Left cardiac atrium (tissue), 4 donors: ENCODE results near the gene PLPPR1. TPM values are rescaled to one million over a fixed set of nuclear protein-coding genes. Genes with fewer than 3 reads are reported as not detected.
A peak's percentile ranks its signal among the peaks of the same experiment; 100 is the strongest.
"Not testable (repeated sequence)": the region's sequence is repeated elsewhere in the genome, so short reads cannot be mapped to it uniquely, and the experiment has no call there.

Source experiments
- ATAC-seq, 2 donors: fragments of 200-7000 bp; cut with Tn5 transposase; one replicate each; pipeline ENCODE4 v1.9.1; 2020; ENCODE audit warnings: mild to moderate bottlenecking in 2 of 2, moderate library complexity in 2 of 2
- DNase-seq: peaks from one replicate; pipeline ENCODE4 v3.0.0-alpha.2; 2020
- intact Hi-C, 2 donors: fragments of 100-400 bp; cut with DNase I; formaldehyde crosslinking; loops; one replicate each; pipeline versions ENCODE4 v1.14.1 to v1.15.1; 2022 to 2023
- total RNA-seq, 2 donors: library from RNA; stranded (reverse); fragmentation: NEBNext Ultra II Directional; extraction: Animal tissue kit (Norgen Biotek cat#: 25700); gene quantifications; one replicate each; pipeline ENCODE4 v1.2.1, GENCODE V29; 2021
- donor health status: DM: no; HTN: yes; CAD: no.
- donor health status: DM: no; HTN: yes; CAD: no; lungs with severe emphysema.
- donor health status: DM: yes; HTN: yes; CAD: no.
- donor health status: Dilated cardiomyopathy.

The PLPPR1 gene
- total RNA-seq, 2 donors from 2014 or later = 0.18 TPM; not detected in 1

DNA sequence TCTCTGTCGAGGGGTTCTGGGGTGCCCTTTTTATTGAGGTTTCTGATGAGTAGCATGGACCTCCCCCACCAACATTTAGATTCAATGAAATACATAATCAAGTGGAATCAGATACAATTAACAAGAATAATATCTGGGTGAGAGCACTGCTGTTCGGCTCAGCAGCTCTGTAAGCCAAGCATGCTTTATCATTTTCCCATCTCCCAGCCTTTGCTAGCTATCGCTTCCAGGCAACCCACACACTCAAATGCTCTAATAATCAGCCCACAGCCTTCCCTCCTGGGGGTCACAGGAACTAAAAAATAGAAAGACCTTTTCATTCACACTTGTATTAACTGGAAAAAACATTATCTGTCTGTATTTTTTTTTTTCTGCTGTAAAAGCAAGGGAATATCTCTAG lies 8.9 kb downstream of the PLPPR1 start:
- ATAC-seq = no peak
- intact Hi-C loops = no loop called here
- DNase-seq = no peak

DNA sequence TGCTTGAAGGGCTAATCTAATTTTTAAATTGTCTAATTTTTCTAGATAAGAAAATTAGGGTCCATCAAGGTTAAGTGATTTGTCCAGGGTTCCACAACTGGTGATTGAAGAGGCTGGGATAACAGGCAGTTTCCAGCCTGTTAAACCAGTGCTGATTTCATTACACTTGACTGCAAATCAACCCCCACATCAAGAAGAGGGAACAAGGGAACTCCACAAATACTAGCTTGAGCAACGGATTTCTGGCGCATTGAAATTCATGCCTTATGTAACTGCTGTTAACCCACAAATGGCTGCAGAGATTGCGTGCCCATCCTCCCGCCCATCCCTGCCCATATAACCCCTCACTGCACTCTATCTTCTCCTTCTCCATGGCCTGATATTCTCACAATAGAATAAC lies 10.0 kb downstream of the PLPPR1 start:
- DNase-seq = no peak
- ATAC-seq = no peak
- intact Hi-C loops = no loop called here

DNA sequence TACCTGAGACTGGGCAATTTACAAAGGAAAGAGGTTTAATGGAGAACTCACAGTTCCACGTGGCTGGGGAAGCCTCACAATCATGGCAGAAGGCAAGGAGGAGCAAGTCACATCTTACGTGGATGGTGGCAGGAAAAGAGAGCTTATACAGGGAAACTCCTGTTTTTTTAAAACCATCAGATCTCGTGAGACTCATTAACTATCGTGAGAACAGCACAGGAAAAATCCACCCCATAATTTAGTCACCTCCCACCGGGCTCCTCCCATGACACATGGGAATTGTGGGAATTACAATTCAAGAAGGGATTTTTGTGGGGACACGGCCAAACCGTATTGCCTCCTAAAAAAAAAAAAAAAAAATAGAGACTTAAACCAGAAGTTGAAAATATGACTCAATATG lies 11.1 kb downstream of the PLPPR1 start:
- DNase-seq, intact Hi-C loops, ATAC-seq: not testable (repeated sequence)

DNA sequence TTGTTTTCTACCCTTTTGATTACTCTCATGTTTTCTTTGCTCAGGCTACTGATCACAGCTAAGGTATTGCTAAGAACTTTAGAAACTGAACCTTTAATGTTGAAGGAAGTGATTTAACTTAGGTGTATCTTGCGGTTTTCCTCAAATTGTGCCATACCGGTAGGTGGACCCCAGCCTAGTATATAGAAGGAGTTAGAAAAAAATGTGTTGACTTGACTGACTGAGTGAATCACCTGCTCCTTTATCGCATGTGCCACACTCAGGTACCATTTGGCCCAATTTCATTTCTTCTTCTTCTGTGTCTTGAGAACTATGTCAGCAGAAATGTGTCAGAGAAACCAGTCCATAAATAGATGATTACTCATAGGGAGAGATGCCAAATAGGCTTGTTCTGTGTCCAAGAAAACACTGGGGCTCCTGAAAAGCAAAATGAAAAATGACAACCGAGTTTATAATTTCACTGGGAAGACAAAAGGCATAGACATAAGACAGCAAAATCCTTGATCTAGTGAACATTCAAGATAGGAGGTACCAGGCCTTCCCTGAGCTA lies 19.4 kb downstream of the PLPPR1 start:
- no peak for DNase-seq
- intact Hi-C loops = no loop called here
- peak in 1 of 2 donors; percentile 43 for ATAC-seq

DNA sequence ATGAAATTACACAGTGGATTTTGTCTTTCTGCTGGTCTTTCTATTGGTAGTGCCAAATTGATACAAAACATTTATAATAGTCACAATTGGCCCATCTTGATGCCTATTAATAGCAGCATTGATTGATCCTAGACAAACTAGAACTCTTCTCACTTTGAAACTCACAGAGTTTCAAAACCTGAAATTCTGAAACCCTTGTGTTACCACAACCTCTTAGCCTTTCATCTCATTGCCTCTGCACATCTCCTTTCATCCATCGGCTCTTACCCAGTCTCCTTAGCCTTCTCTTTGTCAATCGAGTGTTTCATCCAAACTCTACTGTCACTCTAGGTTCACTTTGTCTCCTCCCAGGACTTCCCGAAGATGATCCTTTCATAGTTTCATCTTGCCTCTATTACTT lies 22.1 kb downstream of the PLPPR1 start:
- no peak for ATAC-seq

DNA sequence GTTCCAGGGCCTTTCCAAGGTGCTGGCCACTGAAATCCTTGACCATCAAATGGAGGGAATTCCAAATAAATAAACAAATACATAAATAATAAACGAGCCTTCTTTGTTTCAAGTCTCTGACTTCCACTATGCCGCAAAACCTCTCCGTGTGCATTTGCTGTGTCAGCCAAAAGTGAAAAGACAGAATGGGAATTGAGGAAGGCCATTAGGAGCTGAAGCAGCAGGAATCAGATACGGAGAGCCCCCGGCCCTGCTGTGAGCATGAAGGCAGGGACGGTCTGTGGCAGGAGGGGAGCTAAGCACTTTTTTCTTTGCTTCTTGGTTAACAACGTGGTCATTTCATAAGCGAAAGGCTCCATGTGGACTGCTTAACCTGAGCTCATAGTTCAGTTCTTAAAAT lies 26.1 kb downstream of the PLPPR1 start:
- intact Hi-C loops = no loop called here
- ATAC-seq (no peak), DNase-seq (no peak)

More for the DNA sequence above, 22.1 kb downstream of the PLPPR1 start:
- DNase-seq = no peak
- intact Hi-C loops = no loop called here

DNA sequence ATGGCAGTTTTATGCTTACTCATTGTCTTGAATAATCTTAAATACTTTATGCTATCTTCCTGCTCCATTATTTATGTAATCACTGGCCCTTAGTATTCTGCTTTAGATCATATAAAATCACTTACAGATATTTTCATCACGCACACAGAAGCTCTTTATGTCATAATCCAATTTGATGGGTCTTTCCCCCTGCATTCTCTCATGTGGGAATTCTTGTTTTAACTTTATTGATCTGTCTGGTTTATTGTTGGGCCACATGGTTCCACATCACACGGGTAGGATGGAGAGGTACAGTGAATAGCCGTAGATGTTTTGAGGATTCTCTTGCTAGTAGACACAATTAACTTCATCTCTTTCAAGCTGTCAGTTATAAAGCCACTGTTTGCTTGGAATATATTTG lies 27.0 kb downstream of the PLPPR1 start:
- intact Hi-C loops = no loop called here
- DNase-seq (no peak), ATAC-seq (no peak)

DNA sequence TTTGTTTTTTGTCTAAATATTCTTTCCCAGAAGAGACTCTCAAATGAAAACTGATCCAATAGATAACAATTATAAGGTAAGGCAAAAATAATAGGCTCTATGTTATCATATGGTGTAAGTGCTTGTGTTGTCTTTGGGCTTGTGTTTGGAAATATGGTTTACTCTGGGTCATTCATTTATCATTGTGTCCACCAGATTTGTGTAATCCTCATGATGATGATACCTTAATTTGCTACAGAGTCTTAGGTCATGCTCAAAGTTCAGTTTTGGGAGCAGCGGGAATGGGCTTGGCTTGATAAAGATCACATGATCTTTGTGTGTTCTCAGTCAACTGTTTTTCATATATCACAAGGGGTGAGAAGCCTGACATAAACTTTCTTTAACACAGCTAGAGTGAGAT lies 34.2 kb downstream of the PLPPR1 start:
- ATAC-seq (no peak), DNase-seq (no peak)
- intact Hi-C loops = no loop called here

DNA sequence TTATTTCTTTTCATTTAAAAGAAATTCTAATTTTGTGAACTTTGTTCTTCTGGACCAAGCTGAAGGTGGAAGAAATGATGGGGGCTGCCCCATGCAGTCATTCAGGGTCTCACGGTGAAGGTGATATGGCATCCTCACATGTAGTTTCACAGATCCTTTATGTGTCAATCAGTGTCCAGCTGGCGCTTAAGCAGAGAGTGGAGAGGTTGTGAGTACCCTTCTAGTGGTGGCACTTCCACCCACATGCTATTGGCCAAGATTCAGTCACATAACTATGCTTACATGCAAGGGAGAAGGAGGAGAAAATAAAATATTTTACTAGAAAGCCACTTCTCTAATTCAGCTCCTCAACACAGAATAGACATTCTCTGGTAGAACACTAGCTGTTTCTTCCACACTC lies 34.7 kb downstream of the PLPPR1 start:
- DNase-seq (no peak), ATAC-seq (no peak)
- intact Hi-C loops = no loop called here

DNA sequence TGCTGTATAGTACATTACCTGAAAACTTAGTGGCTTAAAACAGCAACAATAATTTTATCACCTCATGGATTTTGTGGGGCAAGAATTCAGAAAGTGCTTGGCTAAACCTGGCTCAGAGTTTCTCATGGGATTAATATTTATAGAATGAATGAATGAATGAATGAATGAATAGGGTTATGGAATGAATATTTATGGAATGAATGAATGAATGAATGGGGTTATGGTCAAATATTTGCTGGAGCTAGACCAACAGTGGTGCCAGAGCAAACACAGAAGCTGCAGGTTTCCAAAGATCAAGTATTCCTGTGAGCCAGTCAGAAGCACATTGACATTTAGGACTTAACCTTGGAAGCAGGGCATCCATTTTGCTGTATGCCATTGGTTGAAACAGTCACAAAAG lies 35.7 kb downstream of the PLPPR1 start:
- intact Hi-C loops = no loop called here
- ATAC-seq (no peak), DNase-seq (no peak)

DNA sequence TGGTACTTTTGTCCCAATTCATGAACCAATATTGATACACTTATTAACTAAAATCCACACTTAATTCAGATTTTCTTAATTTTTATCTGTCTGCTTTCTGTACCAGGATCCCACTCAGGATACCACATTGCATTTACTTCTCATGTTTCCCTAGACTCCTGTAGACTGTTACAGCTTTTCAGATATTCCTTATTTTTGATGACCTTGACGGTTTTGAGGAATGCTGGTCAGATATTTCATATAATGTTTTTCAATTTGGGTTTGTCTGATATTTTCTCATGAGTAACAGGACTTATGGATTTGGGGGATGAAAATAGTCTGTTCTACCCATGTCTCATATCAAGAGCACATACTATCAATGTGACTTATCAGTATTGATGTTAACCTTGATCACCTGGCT lies 37.4 kb downstream of the PLPPR1 start:
- intact Hi-C loops = no loop called here
- DNase-seq = no peak
- ATAC-seq = no peak

DNA sequence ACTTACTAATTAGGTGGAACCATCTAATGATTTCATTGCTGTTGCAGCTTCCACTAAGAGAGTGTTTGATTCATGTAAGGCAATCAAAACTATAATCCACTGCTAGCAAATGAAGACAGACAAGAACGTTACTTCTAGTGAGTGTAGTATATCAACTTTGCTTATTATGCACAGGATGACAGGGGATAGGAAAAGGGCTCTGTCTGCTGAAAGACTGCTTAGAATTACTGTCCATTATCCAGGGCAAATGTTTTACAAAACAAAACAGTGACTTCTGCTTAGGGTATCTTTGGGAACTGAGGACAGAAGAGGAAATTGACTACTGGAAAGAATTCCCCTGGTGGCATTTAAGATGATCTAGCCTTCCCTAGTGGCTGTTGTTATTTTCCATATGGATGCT lies 40.2 kb downstream of the PLPPR1 start:
- intact Hi-C loops = no loop called here
- no peak for DNase-seq
- no peak for ATAC-seq

DNA sequence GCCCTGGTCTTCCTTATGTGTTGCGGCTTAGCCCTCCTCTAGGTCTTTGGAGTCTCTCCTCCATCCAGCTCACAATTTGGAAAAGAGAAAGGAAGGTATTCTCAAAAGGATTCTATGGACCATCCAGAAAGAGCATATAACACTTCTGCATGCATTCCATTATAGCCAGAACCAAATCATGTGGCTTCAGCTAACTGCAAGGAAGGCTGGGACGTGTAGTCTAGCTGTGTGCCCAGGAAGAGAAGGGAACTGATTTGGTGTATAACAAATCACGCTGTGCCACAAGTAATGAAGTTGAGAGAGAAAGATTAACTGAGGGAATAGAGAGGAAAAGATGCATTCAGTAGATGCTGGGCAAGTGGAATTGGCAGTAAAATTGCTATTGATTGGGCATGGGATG lies 43.7 kb downstream of the PLPPR1 start:
- intact Hi-C loops = no loop called here
- DNase-seq (no peak), ATAC-seq (no peak)

DNA sequence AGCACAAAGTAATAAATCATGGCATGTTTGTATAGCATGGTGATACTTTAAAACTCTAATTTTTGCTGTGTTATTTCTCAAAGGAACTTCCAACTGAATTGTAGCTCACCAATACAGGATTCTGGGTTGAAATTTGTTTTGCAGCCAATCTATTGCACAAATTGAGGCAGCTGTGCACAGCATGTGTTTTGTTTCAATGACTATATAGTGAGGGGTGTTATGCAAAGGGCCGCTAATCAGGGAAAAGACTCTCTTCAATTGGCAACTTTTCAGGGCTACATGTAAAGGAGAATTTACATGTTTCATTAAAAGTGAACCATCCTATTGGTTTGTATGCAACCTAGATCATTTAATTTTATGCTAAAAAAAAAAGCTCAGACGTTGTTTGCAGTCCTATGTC lies 44.6 kb downstream of the PLPPR1 start:
- DNase-seq (no peak), ATAC-seq (no peak)
- intact Hi-C loops = no loop called here

DNA sequence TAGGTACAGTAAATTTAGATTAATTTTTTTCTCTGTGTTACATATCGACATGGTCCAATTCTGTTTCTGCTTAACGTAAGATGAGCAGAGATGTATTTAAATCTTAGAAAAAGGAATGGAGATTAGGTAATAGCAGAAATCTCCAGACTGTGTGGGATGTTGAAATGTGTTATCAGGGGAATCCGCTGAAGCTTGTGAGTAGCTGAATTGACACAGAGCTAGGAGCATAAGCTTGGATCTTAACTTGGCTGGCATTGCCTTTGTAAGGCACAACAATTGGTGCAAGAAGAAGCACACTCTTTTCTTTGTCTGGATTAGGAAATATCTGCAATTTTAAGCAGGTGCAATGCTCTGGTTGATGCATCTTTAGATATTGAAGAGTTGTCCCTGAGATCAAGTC lies 53.1 kb downstream of the PLPPR1 start:
- DNase-seq (no peak), ATAC-seq (peak; percentile 35 to 67)
- intact Hi-C loops = no loop called here

DNA sequence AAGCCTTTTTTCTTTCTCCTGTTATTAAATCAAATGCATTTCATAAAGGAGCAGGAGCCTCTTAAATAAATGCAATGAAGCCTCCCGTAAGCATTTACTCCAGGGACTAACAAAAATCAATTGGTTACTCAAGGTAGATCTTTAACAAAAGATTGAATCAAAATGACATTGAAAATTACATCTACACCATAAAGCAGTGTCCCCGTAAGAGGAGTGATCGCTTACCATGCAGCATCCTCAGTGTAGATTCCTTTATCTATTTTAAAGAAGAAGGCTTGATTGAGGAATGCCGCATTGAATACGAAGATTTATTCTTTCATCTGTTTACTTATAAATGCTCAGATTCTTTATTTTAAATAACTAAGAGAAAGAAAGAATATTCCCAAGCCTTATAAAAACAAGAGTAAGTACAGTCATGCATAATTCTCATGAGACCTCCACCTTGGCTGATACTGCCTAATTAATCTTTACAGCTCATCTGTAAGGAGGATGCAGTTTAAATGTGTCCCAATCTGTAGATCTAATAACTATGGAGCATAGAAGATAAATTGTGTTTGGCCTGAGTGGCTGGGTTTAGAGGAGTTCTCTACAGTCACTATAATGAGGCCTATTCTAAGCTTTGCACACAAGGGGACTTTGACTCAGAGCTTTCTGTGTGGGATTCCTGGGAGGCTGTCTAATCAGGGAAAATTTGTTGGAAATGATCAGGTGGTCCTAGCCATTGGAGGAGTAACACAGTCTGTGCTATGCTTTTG lies 55.1 kb downstream of the PLPPR1 start:
- DNase-seq (no peak), ATAC-seq (no peak)
- intact Hi-C loops = no loop called here

DNA sequence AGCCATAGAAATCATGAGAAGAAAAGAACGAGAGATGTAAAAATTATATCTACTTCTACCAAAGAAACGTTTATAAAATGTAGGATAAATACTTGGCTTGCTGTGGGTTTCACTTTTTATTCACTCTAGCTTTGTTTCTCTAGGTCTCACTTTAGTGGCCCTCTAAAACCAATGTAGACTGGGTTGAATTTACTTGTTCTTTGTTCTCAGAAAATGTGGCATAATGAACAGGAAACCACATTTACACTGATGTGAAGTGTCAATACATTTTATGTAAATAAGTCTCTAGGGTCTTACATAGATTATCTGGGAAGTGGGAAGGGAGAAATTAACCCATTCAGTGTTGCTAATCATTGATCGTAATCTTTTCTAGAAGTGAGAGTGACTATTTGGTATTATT lies 58.9 kb downstream of the PLPPR1 start:
- intact Hi-C loops = no loop called here
- DNase-seq (no peak), ATAC-seq (no peak)

DNA sequence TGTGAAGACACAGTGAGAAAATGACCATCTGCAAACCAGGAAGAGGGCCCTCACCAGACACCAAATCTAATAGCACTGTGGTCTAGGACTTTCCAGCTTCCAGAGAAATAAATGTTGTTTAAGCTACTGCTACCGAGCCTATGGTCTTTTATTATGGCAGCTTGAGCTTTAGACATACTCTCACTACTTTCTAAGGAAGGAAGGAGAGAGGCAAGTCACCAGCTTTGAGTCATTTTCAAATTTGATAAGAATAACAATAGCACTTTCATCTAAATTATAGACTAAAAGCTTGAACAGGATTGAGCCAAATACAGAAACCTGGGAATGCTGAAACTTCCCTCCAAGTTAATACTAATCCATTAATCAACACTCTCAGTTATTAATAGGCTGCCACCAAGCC lies 64.4 kb downstream of the PLPPR1 start:
- no peak for DNase-seq
- ATAC-seq = no peak
- intact Hi-C loops = no loop called here

DNA sequence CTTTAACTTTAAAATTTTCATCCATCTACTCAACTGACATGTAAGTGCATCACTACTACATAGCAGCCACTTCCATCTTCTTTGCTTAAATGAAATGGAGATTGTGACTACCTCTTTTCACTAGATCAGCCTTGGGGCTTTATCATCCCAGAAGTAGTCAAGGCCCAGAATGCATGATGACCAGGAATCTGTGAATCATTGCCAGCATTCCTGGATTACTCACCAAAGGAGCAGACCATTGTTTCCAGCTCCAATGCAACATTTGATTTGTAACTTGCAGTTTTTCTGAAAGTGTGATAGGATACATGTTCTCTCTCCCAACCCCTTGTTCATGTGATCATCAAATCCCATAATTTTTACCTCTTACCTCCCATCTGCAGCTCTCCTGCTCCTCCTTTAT lies 65.1 kb downstream of the PLPPR1 start:
- intact Hi-C loops = no loop called here
- ATAC-seq (no peak), DNase-seq (no peak)

DNA sequence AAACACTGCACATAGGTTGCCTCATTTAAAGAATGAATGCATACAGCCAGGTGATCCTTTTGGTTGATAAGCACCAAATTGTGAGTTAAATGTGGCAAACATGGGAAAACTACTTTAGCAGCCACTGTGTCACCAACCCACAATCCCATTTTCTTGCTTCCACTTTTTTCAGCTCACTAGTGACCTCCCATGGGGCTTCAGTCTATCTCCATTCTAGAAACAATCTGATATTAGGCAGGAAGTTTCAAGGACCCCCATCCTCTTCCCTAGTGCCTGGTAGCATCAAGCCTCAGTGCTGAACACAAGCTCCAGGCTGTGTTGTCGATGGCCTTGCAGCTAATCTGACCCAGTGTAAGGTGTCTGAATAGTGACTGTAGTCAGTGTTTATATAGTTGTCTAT lies 66.2 kb downstream of the PLPPR1 start:
- ATAC-seq (no peak), DNase-seq (no peak)
- intact Hi-C loops = no loop called here

DNA sequence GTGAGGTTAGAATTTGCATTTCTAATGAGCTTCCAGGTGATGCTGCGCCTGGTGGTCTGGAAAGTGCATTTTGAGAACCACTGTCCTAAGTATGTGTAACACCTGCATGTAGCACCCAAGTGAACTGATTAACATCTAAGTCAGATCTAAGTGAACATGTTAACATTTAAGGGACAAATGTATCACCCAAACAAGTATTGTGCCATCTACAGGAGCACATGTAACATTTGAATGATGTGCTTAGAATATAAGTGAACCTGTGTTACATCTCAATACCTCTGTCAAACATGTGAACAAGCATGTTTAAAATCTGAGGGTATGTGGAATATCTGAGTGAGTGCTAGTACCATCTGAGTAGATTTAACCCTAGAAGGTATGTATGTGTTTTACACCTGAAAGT lies 68.7 kb downstream of the PLPPR1 start:
- ATAC-seq (no peak), DNase-seq (no peak)
- intact Hi-C loops = no loop called here
